Suprapubic skin (tissue), 3 donors: Measurements from ENCODE around the gene AKR1C4.

Experiments
- CTCF ChIP-seq, 2 donors: fragments of 200-600 bp in 1 of 2; fragments of 450-650 bp in 1 of 2; sonication (generic) in 1 of 2; IDR thresholded peaks; one replicate each; pipeline ENCODE4 v1.5.1; 2016 to 2019; ENCODE audit warnings: antibody characterized with exemption in 2 of 2, mild to moderate bottlenecking in 1 of 2, moderate library complexity in 1 of 2
- POLR2AphosphoS5 ChIP-seq, 3 donors: sonication (generic); formaldehyde crosslinking; IDR thresholded peaks; one replicate each; pipeline ENCODE4 v1.6.1; 2017; ENCODE audit warnings: antibody characterized with exemption in 3 of 3

GRCh38 chr10:5151076-5151475 lies 45.6 kb upstream of the AKR1C4 start:
- no peak for TF ChIP-seq POLR2AphosphoS5 (IDR thresholded peaks at IDR 0.05)
- TF ChIP-seq CTCF (IDR thresholded peaks at IDR 0.05), result no peak
